ENCODE measurements around the gene ZNF92.

GRCh38 chr7:65387891-65388290 lies 14.2 kb downstream of the ZNF92 start:
- no peak for TF ChIP-seq ELF4 (IDR thresholded peaks at IDR 0.05)
- TF ChIP-seq FOXA1 (IDR thresholded peaks at IDR 0.05) = no peak
- TF ChIP-seq FOXK2 (IDR thresholded peaks at IDR 0.05) = no peak
- TF ChIP-seq FOXM1 (IDR thresholded peaks at IDR 0.05; ENCODE audit: borderline replicate concordance) = no peak
- TF ChIP-seq NFRKB (IDR thresholded peaks at IDR 0.05) = no peak
- TF ChIP-seq BHLHE40 (IDR thresholded peaks at IDR 0.05; ENCODE audit: borderline replicate concordance) = no peak
- TF ChIP-seq SP1 (IDR thresholded peaks at IDR 0.05) = no peak
- no peak for TF ChIP-seq TARDBP (IDR thresholded peaks at IDR 0.05)
- TF ChIP-seq SUZ12 (IDR thresholded peaks at IDR 0.05) = no peak
- no peak for TF ChIP-seq PKNOX1 (IDR thresholded peaks at IDR 0.05)
- TF ChIP-seq HDGF (IDR thresholded peaks at IDR 0.05; ENCODE audit: borderline replicate concordance) = no peak
